ENCODE measurements around the gene BMAL2. TPM values are rescaled to one million over a fixed set of nuclear protein-coding genes. Genes with fewer than 3 reads are reported as not detected.

BMAL2 gene
- total RNA-seq, 6 donors from 2014 or later, result 2.1 to 7.5 (median 3.1) TPM

DNA sequence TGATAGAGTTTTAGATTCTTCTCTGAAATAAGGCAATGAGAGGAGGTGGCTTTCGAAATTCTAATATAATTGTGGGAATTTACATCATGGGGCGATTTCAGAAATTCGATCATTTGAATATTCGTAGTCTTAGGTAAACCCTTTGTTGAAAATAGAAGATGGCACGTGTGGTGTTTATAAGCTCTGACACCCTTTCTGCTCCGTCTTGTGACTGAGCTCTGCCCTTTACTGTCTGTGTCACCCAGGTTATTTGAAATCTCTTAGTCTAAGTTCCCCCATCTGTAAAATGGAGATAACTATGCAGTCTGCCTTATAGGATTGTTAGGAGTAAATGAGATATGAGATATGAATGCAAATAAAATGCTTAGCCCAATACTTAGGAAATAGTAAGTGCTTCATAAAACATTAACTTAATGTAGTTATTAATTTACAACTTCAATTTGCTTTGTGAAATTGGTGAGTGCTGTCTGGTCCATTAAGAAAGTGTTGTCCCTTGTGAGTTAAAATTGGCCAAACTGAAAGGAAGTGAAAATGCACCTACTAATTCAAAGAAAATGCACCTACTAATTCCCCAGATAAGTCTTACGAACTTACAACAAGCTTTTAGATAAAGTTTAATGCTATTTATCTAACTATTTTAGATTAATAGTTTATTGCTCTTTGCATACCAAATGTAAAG, 1.5 kb downstream of the BMAL2 start:
- ATAC-seq (ENCODE audit: low FRiP score in 2 of 2) (no peak), DNase-seq (no peak)
- Histone ChIP-seq H3K27me3 (peaks cover 0 to 5% (median 0%) of the 10 kb centered on the region in 4 donors), H3K4me1 (peaks cover 12 to 25% (median 23%) of the 10 kb centered on the region in 4 donors), H3K36me3 (no peaks in the 10 kb centered on the region), H3K27ac (no peak overlapping the region), H3K4me3 (peak overlapping the region in 1 of 4 donors; percentile 76), H3K9me3 (no peaks in the 10 kb centered on the region)
- 64 to 75% methylated on average over 7 of the region's 7 CpGs for WGBS, 2 donors
- TF ChIP-seq POLR2AphosphoS5 (IDR thresholded peaks at IDR 0.05) (no peak), POLR2A (IDR thresholded peaks at IDR 0.05) (no peak), EP300 (IDR thresholded peaks at IDR 0.05) (no peak)
- TF ChIP-seq, protein P1, sequence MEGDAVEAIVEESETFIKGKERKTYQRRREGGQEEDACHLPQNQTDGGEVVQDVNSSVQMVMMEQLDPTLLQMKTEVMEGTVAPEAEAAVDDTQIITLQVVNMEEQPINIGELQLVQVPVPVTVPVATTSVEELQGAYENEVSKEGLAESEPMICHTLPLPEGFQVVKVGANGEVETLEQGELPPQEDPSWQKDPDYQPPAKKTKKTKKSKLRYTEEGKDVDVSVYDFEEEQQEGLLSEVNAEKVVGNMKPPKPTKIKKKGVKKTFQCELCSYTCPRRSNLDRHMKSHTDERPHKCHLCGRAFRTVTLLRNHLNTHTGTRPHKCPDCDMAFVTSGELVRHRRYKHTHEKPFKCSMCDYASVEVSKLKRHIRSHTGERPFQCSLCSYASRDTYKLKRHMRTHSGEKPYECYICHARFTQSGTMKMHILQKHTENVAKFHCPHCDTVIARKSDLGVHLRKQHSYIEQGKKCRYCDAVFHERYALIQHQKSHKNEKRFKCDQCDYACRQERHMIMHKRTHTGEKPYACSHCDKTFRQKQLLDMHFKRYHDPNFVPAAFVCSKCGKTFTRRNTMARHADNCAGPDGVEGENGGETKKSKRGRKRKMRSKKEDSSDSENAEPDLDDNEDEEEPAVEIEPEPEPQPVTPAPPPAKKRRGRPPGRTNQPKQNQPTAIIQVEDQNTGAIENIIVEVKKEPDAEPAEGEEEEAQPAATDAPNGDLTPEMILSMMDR (IDR thresholded peaks at IDR 0.05), result no peak

GRCh38 chr12:27334721-27335082, 2.1 kb downstream of the BMAL2 start:
- TF ChIP-seq EP300 (IDR thresholded peaks at IDR 0.05) (no peak), POLR2A (IDR thresholded peaks at IDR 0.05) (no peak), POLR2AphosphoS5 (IDR thresholded peaks at IDR 0.05) (no peak)
- TF ChIP-seq, protein P1 (IDR thresholded peaks at IDR 0.05), result no peak
- WGBS, 2 donors, result 77 to 81% methylated on average over 6 of the region's 6 CpGs
- Histone ChIP-seq H3K27ac (no peak overlapping the region), H3K4me1 (peaks cover 12 to 25% (median 23%) of the 10 kb centered on the region in 4 donors), H3K36me3 (no peaks in the 10 kb centered on the region), H3K4me3 (no peak overlapping the region), H3K9me3 (no peaks in the 10 kb centered on the region), H3K27me3 (peaks cover 0 to 5% (median 0%) of the 10 kb centered on the region in 4 donors)
- DNase-seq (no peak), ATAC-seq (ENCODE audit: low FRiP score in 2 of 2) (no peak)

DNA sequence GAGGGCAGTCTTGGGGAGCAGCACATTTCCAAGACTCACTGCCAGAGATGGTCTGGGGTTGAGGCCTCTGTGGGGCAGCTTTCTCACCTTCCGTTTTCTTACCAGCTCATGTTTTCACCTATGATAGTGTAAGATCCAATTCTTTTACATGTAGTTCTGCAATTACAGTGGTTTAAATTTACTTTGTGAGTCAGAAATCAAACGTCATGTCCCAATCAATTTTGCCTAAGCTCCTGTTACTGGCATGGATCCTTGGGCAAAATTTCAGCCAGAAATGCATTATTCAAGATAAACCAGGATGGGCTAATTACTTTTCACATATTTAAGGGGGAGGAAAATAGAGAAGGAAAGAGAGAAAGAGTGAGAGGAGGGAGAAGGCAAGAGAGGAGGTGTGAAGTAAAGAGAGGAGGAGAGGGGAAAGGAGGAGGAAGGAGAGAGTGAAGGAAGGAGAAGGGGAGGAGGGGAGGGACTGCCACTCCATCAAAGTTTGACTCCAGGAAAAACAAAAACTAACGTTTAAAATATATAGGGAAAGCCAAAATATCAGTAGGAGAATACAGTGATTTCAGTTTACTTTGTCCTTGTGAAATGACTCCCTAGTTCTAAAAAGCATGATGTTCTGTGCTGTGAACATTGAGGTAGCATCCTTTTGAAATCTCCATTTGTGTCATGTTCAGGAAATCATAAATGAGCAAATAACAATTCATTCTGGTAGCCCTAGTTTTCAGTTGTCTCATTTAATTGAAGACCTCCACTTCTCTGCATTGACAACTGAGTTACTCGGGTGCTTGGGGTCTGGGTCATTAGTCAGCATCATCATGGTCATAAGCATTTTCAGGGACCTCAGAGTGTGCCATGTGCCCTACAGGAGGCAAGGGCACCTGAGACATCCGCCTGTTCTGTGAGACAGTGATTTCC, 3.0 kb downstream of the BMAL2 start:
- 64 to 69% methylated on average over 4 to 5 of the region's 5 CpGs for WGBS, 2 donors
- H3K27me3 ChIP-seq, result peaks cover 0 to 5% (median 0%) of the 10 kb centered on the region in 4 donors
- DNase-seq (no peak), ATAC-seq (ENCODE audit: low FRiP score in 2 of 2) (no peak)
- H3K36me3 ChIP-seq, result no peaks in the 10 kb centered on the region
- no peaks in the 10 kb centered on the region for H3K9me3 ChIP-seq
- TF ChIP-seq POLR2AphosphoS5 (IDR thresholded peaks at IDR 0.05) (no peak), EP300 (IDR thresholded peaks at IDR 0.05) (no peak), POLR2A (IDR thresholded peaks at IDR 0.05) (no peak)
- TF ChIP-seq, protein P1 (IDR thresholded peaks at IDR 0.05), result no peak
- peaks cover 12 to 25% (median 23%) of the 10 kb centered on the region in 4 donors for H3K4me1 ChIP-seq
- H3K4me3 ChIP-seq, result no peak overlapping the region
- no peak overlapping the region for H3K27ac ChIP-seq

DNA sequence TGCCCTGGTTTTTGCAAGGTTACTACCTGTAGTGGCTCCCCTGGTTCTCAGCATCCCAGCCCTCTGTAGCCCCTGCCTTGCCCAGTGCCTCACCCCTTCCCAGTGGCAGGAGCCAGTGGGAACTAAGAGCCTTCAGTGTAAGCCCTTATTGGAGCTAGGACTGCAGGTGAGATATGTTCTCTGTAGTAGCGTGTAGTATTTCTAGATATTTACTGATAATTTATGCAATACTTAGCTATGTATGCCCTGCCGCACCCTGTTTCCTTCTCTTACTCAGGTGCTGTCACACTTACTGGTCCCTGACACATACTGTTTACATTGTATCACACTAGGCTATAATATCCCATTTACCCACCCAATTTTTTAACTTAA, 3.6 kb downstream of the BMAL2 start:
- ATAC-seq (ENCODE audit: low FRiP score in 2 of 2) (no peak), DNase-seq (no peak)
- 90 to 95% methylated on average over 2 of the region's 2 CpGs for WGBS, 2 donors
- H3K4me1 ChIP-seq, result peaks cover 12 to 20% (median 18%) of the 10 kb centered on the region in 4 donors
- no peak overlapping the region for H3K4me3 ChIP-seq
- no peaks in the 10 kb centered on the region for H3K36me3 ChIP-seq
- H3K9me3 ChIP-seq, result no peaks in the 10 kb centered on the region
- H3K27ac ChIP-seq, result no peak overlapping the region
- no peak for TF ChIP-seq EP300 (IDR thresholded peaks at IDR 0.05)
- no peak for TF ChIP-seq POLR2AphosphoS5 (IDR thresholded peaks at IDR 0.05)
- TF ChIP-seq POLR2A (IDR thresholded peaks at IDR 0.05), result no peak
- TF ChIP-seq, protein P1 (IDR thresholded peaks at IDR 0.05), result no peak
- peaks cover 0 to 5% (median 0%) of the 10 kb centered on the region in 4 donors for H3K27me3 ChIP-seq

Measured in upper lobe of left lung (tissue), 6 donors.